ENCODE measurements around the gene ZDHHC1. TPM values are rescaled to one million over a fixed set of nuclear protein-coding genes. Genes with fewer than 3 reads are reported as not detected.
A peak's percentile ranks its signal among the peaks of the same experiment; 100 is the strongest.

The ZDHHC1 gene
- polyA plus RNA-seq, 3 donors: 3.3 to 14.2 (median 6.0) TPM

DNA sequence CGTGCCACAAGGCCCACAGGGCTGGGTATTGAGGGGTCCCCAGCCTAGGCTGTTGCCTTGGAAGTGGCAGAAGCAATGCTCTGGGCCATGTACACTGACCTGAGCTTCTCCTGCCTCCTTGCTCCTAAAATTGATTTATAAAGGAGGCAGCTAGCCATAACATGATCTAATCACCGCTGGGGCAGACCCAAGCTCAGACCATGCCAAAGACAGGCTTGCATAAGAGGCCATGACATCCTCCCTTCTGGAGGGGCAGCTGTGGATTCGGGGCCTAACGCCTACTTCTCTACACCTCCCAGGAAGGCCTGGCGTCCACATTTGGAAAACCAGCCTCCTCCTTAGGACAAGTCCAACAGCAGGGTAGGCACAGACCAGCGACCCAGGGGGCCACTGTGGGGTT, 27.0 kb upstream of the ZDHHC1 start:
- no peaks in the 10 kb centered on the region for H3K4me1 Mint-ChIP-seq

DNA sequence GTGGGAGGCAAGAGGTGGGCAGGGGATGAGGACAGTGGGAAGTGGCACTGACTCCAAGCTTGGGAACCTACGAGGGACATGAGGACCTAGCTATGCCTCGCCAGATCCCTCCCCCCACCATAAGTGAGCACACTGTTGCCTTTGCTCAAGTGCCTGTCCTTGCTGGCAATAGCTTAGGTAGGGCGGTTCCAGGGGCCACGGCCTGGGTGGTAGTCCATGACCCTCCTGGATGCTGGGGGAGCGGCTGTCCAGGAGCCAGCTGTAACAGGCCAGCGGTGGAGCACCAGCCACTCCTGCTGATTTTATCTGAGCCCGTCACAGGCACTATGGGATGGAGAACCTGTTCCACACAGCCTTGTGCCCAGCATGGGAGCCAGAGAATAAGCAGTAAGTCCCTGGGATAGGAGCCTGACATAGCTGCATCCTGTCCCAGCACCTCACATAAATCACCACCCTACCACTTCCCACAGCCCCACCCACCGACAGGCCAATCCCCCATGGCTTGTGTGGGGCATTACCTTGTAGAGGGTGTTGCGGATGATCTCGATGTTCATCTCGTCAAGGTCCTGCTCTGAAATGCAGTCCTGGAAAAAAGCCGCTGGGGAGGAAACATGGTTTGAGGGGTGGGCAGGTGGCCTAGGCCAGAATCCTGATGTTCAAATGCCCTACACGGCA, 26.4 kb upstream of the ZDHHC1 start:
- Histone ChIP-seq H3K27ac (ENCODE audit: low read depth in 1 of 2, low read length in 2 of 2) (no peak overlapping the region), H3K4me2 (replicated peaks; ENCODE audit: extremely low read depth, low read length, poor library complexity, severe bottlenecking) (no peak overlapping the region), H3K4me3 (replicated peaks in 1 of 3; ENCODE audit: low read depth in 2 of 3, low read length in 3 of 3) (no peak overlapping the region), H3K4me1 (ENCODE audit: control insufficient read depth in 1 of 2, insufficient read depth in 2 of 2, low read length in 2 of 2) (no peaks in the 10 kb centered on the region), H3K9me3 (replicated peaks in 1 of 2; ENCODE audit: control insufficient read depth in 1 of 2, insufficient read depth in 1 of 2, low read length in 2 of 2) (no peaks in the 10 kb centered on the region), H3K9ac (ENCODE audit: insufficient read depth, low read length, poor library complexity, severe bottlenecking) (no peak overlapping the region), H2AFZ (ENCODE audit: insufficient read depth, low read depth, low read length, poor library complexity, severe bottlenecking) (no peak overlapping the region), H4K20me1 (ENCODE audit: insufficient read depth, low read length) (peaks cover 100% of the 10 kb centered on the region), H3K79me2 (ENCODE audit: insufficient read depth, low read length) (peaks cover 49% of the 10 kb centered on the region), H3K36me3 (replicated peaks in 1 of 2; ENCODE audit: control insufficient read depth in 1 of 2, insufficient read depth in 2 of 2, low read length in 2 of 2) (peaks cover 98 to 100% of the 10 kb centered on the region in 2 donors), H3K27me3 (ENCODE audit: control insufficient read depth in 2 of 2, insufficient read depth in 2 of 2, low read length in 2 of 2) (no peaks in the 10 kb centered on the region)
- H3K4me1 Mint-ChIP-seq: peaks cover under 1% of the 10 kb centered on the region
- TF ChIP-seq, protein P1, sequence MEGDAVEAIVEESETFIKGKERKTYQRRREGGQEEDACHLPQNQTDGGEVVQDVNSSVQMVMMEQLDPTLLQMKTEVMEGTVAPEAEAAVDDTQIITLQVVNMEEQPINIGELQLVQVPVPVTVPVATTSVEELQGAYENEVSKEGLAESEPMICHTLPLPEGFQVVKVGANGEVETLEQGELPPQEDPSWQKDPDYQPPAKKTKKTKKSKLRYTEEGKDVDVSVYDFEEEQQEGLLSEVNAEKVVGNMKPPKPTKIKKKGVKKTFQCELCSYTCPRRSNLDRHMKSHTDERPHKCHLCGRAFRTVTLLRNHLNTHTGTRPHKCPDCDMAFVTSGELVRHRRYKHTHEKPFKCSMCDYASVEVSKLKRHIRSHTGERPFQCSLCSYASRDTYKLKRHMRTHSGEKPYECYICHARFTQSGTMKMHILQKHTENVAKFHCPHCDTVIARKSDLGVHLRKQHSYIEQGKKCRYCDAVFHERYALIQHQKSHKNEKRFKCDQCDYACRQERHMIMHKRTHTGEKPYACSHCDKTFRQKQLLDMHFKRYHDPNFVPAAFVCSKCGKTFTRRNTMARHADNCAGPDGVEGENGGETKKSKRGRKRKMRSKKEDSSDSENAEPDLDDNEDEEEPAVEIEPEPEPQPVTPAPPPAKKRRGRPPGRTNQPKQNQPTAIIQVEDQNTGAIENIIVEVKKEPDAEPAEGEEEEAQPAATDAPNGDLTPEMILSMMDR (IDR thresholded peaks at IDR 0.05): no peak
- peak overlapping the region in 1 of 7 donors; percentile 20 for H3K27ac Mint-ChIP-seq
- WGBS (ENCODE audit: insufficient coverage): 98% methylated on average over 10 of the region's 13 CpGs
- no peak for DNase-seq
- H3K9me3 Mint-ChIP-seq: peaks cover 0 to 3% (median 0%) of the 10 kb centered on the region in 7 donors
- no peak overlapping the region for H3K4me3 Mint-ChIP-seq
- peaks cover 0 to 1% (median 0%) of the 10 kb centered on the region in 3 donors for H3K27me3 Mint-ChIP-seq (ENCODE audit: low read depth in 3 of 3)
- peaks cover 71 to 98% of the 10 kb centered on the region in 2 donors for H3K36me3 Mint-ChIP-seq
- intact Hi-C loops (cut with micrococcal nuclease): no loop called here

More for the DNA sequence above, 27.0 kb upstream of the ZDHHC1 start:
- Histone ChIP-seq H3K27ac (ENCODE audit: low read depth in 1 of 2, low read length in 2 of 2) (no peak overlapping the region), H3K4me3 (replicated peaks in 1 of 3; ENCODE audit: low read depth in 2 of 3, low read length in 3 of 3) (no peak overlapping the region), H4K20me1 (ENCODE audit: insufficient read depth, low read length) (peaks cover 100% of the 10 kb centered on the region), H3K4me1 (ENCODE audit: control insufficient read depth in 1 of 2, insufficient read depth in 2 of 2, low read length in 2 of 2) (no peaks in the 10 kb centered on the region), H3K9ac (ENCODE audit: insufficient read depth, low read length, poor library complexity, severe bottlenecking) (no peak overlapping the region), H3K4me2 (replicated peaks; ENCODE audit: extremely low read depth, low read length, poor library complexity, severe bottlenecking) (no peak overlapping the region), H2AFZ (ENCODE audit: insufficient read depth, low read depth, low read length, poor library complexity, severe bottlenecking) (no peak overlapping the region), H3K36me3 (replicated peaks in 1 of 2; ENCODE audit: control insufficient read depth in 1 of 2, insufficient read depth in 2 of 2, low read length in 2 of 2) (peaks cover 96 to 100% of the 10 kb centered on the region in 2 donors), H3K27me3 (ENCODE audit: control insufficient read depth in 2 of 2, insufficient read depth in 2 of 2, low read length in 2 of 2) (no peaks in the 10 kb centered on the region), H3K9me3 (replicated peaks in 1 of 2; ENCODE audit: control insufficient read depth in 1 of 2, insufficient read depth in 1 of 2, low read length in 2 of 2) (no peaks in the 10 kb centered on the region), H3K79me2 (ENCODE audit: insufficient read depth, low read length) (peaks cover 55% of the 10 kb centered on the region)
- peak overlapping the region in 1 of 7 donors; percentile 44 for H3K27ac Mint-ChIP-seq
- TF ChIP-seq, protein P1 (IDR thresholded peaks at IDR 0.05): no peak
- WGBS (ENCODE audit: insufficient coverage): 90% methylated on average over 4 of the region's 6 CpGs
- peaks cover 65 to 98% of the 10 kb centered on the region in 2 donors for H3K36me3 Mint-ChIP-seq
- no peak for DNase-seq
- intact Hi-C loops (cut with micrococcal nuclease): no loop called here
- peaks cover 0 to 3% (median 0%) of the 10 kb centered on the region in 7 donors for H3K9me3 Mint-ChIP-seq
- H3K27me3 Mint-ChIP-seq (ENCODE audit: low read depth in 3 of 3): peaks cover 0 to 1% (median 0%) of the 10 kb centered on the region in 3 donors
- no peak overlapping the region for H3K4me3 Mint-ChIP-seq
